ENCODE data around the gene NUP88. TPM values are rescaled to one million over a fixed set of nuclear protein-coding genes. Genes with fewer than 3 reads are reported as not detected.

Gene NUP88
- total RNA-seq, 1 experiment from 2014 or later = 103 TPM

DNA sequence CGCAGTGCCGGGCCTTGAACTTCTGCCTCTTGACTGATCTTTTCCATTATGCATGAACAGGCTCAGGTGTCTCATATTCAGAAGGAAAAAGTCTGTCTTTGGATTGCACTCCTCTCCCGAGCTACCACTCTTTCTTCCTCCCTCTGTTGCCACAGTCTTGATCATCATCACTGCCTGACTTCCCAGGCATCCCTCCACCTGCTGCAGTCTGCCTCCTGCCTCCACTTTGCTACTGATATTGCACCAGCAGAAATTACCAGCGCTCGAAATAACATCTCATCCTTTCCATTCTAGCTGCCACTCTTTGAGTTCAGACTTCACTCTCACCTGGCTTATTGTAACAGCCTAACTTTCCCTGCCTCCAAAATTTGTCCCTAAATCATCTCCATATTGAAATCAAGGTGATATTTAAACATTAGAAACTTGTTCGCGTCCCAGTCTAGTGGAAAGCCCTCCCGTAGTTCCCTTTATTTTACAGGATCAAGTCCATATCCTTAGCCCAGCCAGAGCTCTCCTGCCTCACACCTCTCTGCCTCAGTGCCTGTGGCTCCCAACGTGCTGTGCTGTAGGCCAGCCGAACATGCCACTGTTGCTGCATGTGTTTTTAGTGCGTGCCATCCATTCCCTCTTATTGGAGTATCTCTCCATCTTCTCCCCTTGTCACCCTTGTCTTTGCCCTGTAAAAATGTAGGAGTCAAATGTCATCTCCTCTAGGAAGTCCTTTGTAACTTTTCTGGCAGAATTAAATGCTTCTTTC, 39.9 kb downstream of the NUP88 start:
- Histone ChIP-seq H4K20me1 (ENCODE audit: low read length) (no peaks in the 10 kb centered on the region), H3K9ac (ENCODE audit: low read length) (no peak overlapping the region), H3K9me3 (ENCODE audit: low read length) (no peaks in the 10 kb centered on the region), H3K79me2 (ENCODE audit: low read length) (no peaks in the 10 kb centered on the region), H3K4me2 (ENCODE audit: low read length) (no peak overlapping the region), H3K4me1 (ENCODE audit: insufficient read depth, low read length) (peaks cover 7% of the 10 kb centered on the region), H3K27me3 (ENCODE audit: low read length) (no peaks in the 10 kb centered on the region), H2AFZ (ENCODE audit: low read length) (no peak overlapping the region), H3K4me3 (ENCODE audit: low read length) (no peak overlapping the region), H3F3A (ENCODE audit: low read length, unreplicated experiment) (no peaks in the 10 kb centered on the region), H3K9me2 (replicated peaks; ENCODE audit: low read length) (no peaks in the 10 kb centered on the region), H3K36me3 (ENCODE audit: low read depth, low read length) (peaks cover 42% of the 10 kb centered on the region), H3K27ac (ENCODE audit: low read length) (no peak overlapping the region)
- ATAC-seq (no peak), DNase-seq (no peak)
- ChIA-PET POLR2A (ENCODE audit: unreplicated experiment) (no interaction called here), CTCF (no interaction called here)
- TF ChIP-seq EZH2phosphoT487 (IDR thresholded peaks at IDR 0.05; ENCODE audit: borderline replicate concordance, low read length) = no peak
- intact Hi-C loops (cut with micrococcal nuclease) = no loop called here
- BruUV-seq (replicated peaks) = no TSS peak

DNA sequence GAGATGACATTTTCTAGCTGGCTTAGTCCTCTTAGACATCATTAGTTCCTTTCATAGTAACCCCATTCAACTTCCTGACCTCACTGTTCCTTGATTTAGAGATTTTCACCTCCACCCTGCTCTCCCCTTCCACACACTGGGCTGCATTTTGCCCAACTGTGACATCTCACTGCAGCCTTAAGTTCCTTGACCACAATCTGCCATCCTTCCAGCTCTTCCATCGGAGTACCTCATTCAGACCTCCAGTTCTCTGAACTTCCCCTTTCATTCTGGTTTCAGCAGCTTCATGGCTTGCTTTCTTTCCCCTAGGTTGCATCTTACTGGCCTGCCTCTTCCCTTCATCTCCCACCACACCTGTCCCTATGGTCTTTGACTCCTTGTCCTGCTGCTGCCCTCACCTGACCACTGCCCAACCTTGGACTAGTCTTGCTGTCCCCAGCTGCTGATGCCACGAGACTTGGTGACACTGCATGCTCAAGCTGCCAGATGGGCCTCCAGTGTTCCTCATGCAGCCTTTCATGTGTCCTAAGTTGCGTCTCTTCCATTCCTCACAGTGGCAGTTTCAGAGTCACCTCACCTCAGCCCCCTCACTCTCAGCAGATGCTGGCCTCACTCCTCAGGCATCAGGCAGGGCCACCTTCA, 40.8 kb downstream of the NUP88 start:
- intact Hi-C loops (cut with micrococcal nuclease) = no loop called here
- Histone ChIP-seq H3F3A (ENCODE audit: low read length, unreplicated experiment) (no peaks in the 10 kb centered on the region), H3K4me2 (ENCODE audit: low read length) (no peak overlapping the region), H2AFZ (ENCODE audit: low read length) (no peak overlapping the region), H3K36me3 (ENCODE audit: low read depth, low read length) (peaks cover 34% of the 10 kb centered on the region; the same call in 1 of the 2 replicates), H3K4me1 (ENCODE audit: insufficient read depth, low read length) (peaks cover 7% of the 10 kb centered on the region), H3K27me3 (ENCODE audit: low read length) (no peaks in the 10 kb centered on the region), H3K27ac (ENCODE audit: low read length) (no peak overlapping the region), H4K20me1 (ENCODE audit: low read length) (no peaks in the 10 kb centered on the region), H3K4me3 (ENCODE audit: low read length) (no peak overlapping the region), H3K9me2 (replicated peaks; ENCODE audit: low read length) (no peaks in the 10 kb centered on the region), H3K9ac (ENCODE audit: low read length) (no peak overlapping the region), H3K9me3 (ENCODE audit: low read length) (no peaks in the 10 kb centered on the region), H3K79me2 (ENCODE audit: low read length) (no peaks in the 10 kb centered on the region)
- DNase-seq (no peak), ATAC-seq (no peak)
- no TSS peak for BruUV-seq (replicated peaks)
- POLR2A ChIA-PET (ENCODE audit: unreplicated experiment) = no interaction called here
- TF ChIP-seq EZH2 (IDR thresholded peaks at IDR 0.05; ENCODE audit: low read length, unreplicated experiment) (no peak), EZH2phosphoT487 (IDR thresholded peaks at IDR 0.05; ENCODE audit: borderline replicate concordance, low read length) (no peak)
- TF ChIP-seq, protein P1, sequence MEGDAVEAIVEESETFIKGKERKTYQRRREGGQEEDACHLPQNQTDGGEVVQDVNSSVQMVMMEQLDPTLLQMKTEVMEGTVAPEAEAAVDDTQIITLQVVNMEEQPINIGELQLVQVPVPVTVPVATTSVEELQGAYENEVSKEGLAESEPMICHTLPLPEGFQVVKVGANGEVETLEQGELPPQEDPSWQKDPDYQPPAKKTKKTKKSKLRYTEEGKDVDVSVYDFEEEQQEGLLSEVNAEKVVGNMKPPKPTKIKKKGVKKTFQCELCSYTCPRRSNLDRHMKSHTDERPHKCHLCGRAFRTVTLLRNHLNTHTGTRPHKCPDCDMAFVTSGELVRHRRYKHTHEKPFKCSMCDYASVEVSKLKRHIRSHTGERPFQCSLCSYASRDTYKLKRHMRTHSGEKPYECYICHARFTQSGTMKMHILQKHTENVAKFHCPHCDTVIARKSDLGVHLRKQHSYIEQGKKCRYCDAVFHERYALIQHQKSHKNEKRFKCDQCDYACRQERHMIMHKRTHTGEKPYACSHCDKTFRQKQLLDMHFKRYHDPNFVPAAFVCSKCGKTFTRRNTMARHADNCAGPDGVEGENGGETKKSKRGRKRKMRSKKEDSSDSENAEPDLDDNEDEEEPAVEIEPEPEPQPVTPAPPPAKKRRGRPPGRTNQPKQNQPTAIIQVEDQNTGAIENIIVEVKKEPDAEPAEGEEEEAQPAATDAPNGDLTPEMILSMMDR (conservative IDR thresholded peaks at IDR 0.05; ENCODE audit: low read depth, low read length) = no peak
- CTCF ChIA-PET = no interaction called here

DNA sequence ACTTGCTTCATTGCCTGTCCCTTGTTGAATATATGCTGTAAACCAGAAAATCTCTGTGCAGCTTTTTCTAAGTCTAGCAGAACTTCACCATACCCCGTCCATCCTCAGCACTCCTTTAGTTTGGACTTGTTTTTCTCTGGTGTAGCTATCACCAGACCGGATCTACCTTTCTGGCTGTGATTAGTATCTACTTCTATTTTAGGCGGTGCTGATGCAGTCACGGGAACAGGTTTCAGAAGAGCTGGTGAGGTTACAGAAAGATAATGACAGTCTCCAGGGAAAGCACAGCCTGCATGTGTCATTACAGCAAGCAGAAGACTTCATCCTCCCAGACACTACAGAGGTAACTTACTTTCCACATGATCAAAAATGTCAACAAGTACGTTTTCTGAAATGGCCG, 46.4 kb downstream of the NUP88 start:
- H3K27me3 ChIP-seq (ENCODE audit: low read length) = no peaks in the 10 kb centered on the region
- CTCF ChIA-PET = no interaction called here
- H4K20me1 ChIP-seq (ENCODE audit: low read length) = no peaks in the 10 kb centered on the region
- no peak overlapping the region for H3K4me3 ChIP-seq (ENCODE audit: low read length)
- BruUV-seq (replicated peaks) = no TSS peak
- no peak overlapping the region for H3K4me2 ChIP-seq (ENCODE audit: low read length)
- no peak overlapping the region for H3K27ac ChIP-seq (ENCODE audit: low read length)
- no peak overlapping the region for H3K9ac ChIP-seq (ENCODE audit: low read length)
- POLR2A ChIA-PET (ENCODE audit: unreplicated experiment) = no interaction called here
- H3K79me2 ChIP-seq (ENCODE audit: low read length) = no peaks in the 10 kb centered on the region
- DNase-seq (no peak), ATAC-seq (no peak)
- TF ChIP-seq EZH2phosphoT487 (IDR thresholded peaks at IDR 0.05; ENCODE audit: borderline replicate concordance, low read length) = no peak
- TF ChIP-seq, protein P1 (conservative IDR thresholded peaks at IDR 0.05; ENCODE audit: low read depth, low read length) = no peak
- no peak for TF ChIP-seq EZH2 (IDR thresholded peaks at IDR 0.05; ENCODE audit: low read length, unreplicated experiment)
- H2AFZ ChIP-seq (ENCODE audit: low read length) = no peak overlapping the region
- intact Hi-C loops (cut with micrococcal nuclease) = no loop called here
- H3K4me1 ChIP-seq (ENCODE audit: insufficient read depth, low read length) = no peaks in the 10 kb centered on the region
- no peaks in the 10 kb centered on the region for H3K9me3 ChIP-seq (ENCODE audit: low read length)
- H3F3A ChIP-seq (ENCODE audit: low read length, unreplicated experiment) = no peaks in the 10 kb centered on the region
- H3K36me3 ChIP-seq (ENCODE audit: low read depth, low read length) = peaks cover 5% of the 10 kb centered on the region; the same call in 1 of the 2 replicates
- no peaks in the 10 kb centered on the region for H3K9me2 ChIP-seq (replicated peaks; ENCODE audit: low read length)
